ENCODE measurements around the gene IQUB. TPM values are rescaled to one million over a fixed set of nuclear protein-coding genes. Genes with fewer than 3 reads are reported as not detected.

Gene IQUB
- total RNA-seq, 1 experiment from 2014 or later: 0.98 TPM

- no peaks in the 10 kb centered on the region for H3K27me3 ChIP-seq (ENCODE audit: insufficient read depth, low read depth)
- no peak overlapping the region for H2AFZ ChIP-seq
- no peaks in the 10 kb centered on the region for H3K9me3 ChIP-seq (ENCODE audit: insufficient read depth, low read depth)
- no peak for DNase-seq
- no peak overlapping the region for H3K4me3 ChIP-seq
- ChIA-PET CTCF (no interaction called here), POLR2A (ENCODE audit: unreplicated experiment) (no interaction called here)
- H3K4me2 ChIP-seq: no peak overlapping the region
- H3K79me2 ChIP-seq (ENCODE audit: low read depth): no peaks in the 10 kb centered on the region
- intact Hi-C loops (cut with micrococcal nuclease; ENCODE audit: unreplicated experiment): no loop called here
- H3K4me1 ChIP-seq (replicated peaks; ENCODE audit: insufficient read depth): no peaks in the 10 kb centered on the region
- TF ChIP-seq EZH2 (IDR thresholded peaks at IDR 0.05; ENCODE audit: low read depth): no peak
- TF ChIP-seq CTCF (conservative IDR thresholded peaks at IDR 0.05): no peak
- BruUV-seq (replicated peaks): no TSS peak
- no peaks in the 10 kb centered on the region for H3K36me3 ChIP-seq (ENCODE audit: low read depth)
- no peaks in the 10 kb centered on the region for H3F3A ChIP-seq (ENCODE audit: insufficient read depth, low read depth)
- H4K20me1 ChIP-seq (ENCODE audit: insufficient read depth): no peaks in the 10 kb centered on the region
- no peaks in the 10 kb centered on the region for H3K9me2 ChIP-seq (ENCODE audit: insufficient read depth)
- no peak overlapping the region for H3K27ac ChIP-seq
Observed at GRCh38 chr7:123463890-123464289, 70.5 kb downstream of the IQUB start.

GRCh38 chr7:123460616-123461015 is 73.8 kb downstream of the IQUB start:
- Histone ChIP-seq H3K27ac (no peak overlapping the region), H3K9me3 (ENCODE audit: insufficient read depth, low read depth) (no peaks in the 10 kb centered on the region), H3K4me1 (replicated peaks; ENCODE audit: insufficient read depth) (no peaks in the 10 kb centered on the region), H3K27me3 (ENCODE audit: insufficient read depth, low read depth) (no peaks in the 10 kb centered on the region), H3K4me2 (no peak overlapping the region), H3K9me2 (ENCODE audit: insufficient read depth) (no peaks in the 10 kb centered on the region), H2AFZ (no peak overlapping the region), H3K4me3 (no peak overlapping the region), H4K20me1 (ENCODE audit: insufficient read depth) (no peaks in the 10 kb centered on the region), H3F3A (ENCODE audit: insufficient read depth, low read depth) (no peaks in the 10 kb centered on the region), H3K36me3 (ENCODE audit: low read depth) (no peaks in the 10 kb centered on the region), H3K79me2 (ENCODE audit: low read depth) (no peaks in the 10 kb centered on the region)
- TF ChIP-seq CTCF (conservative IDR thresholded peaks at IDR 0.05): no peak
- TF ChIP-seq EZH2 (IDR thresholded peaks at IDR 0.05; ENCODE audit: low read depth): no peak
- DNase-seq: no peak
- no TSS peak for BruUV-seq (replicated peaks)
- ChIA-PET POLR2A (ENCODE audit: unreplicated experiment) (no interaction called here), CTCF (interaction anchor here (0.7 kb wide), 1 partner anchor 34 kb away, joined by 3 read pairs; no protein-coding TSS in a partner anchor)
- intact Hi-C loops (cut with micrococcal nuclease; ENCODE audit: unreplicated experiment): no loop called here

- no peak for DNase-seq
- no TSS peak for BruUV-seq (replicated peaks)
- H4K20me1 ChIP-seq (ENCODE audit: insufficient read depth): no peaks in the 10 kb centered on the region
- H3K9me3 ChIP-seq (ENCODE audit: insufficient read depth, low read depth): 0 out of 2 replicates have a peak, but pooled peaks cover 4% of the 10 kb centered on the region
- H3K9me2 ChIP-seq (ENCODE audit: insufficient read depth): no peaks in the 10 kb centered on the region
- no peaks in the 10 kb centered on the region for H3K79me2 ChIP-seq (ENCODE audit: low read depth)
- H3K4me3 ChIP-seq: no peak overlapping the region
- no peaks in the 10 kb centered on the region for H3K27me3 ChIP-seq (ENCODE audit: insufficient read depth, low read depth)
- intact Hi-C loops (cut with micrococcal nuclease; ENCODE audit: unreplicated experiment): no loop called here
- ChIA-PET CTCF (no interaction called here), POLR2A (ENCODE audit: unreplicated experiment) (interaction anchor here (0.7 kb wide), 1 partner anchor 908 kb away, joined by 12 read pairs; no protein-coding TSS in a partner anchor)
- H3F3A ChIP-seq (ENCODE audit: insufficient read depth, low read depth): no peaks in the 10 kb centered on the region
- H3K4me2 ChIP-seq: no peak overlapping the region
- no peak overlapping the region for H2AFZ ChIP-seq
- TF ChIP-seq CTCF (conservative IDR thresholded peaks at IDR 0.05) (no peak), EZH2 (IDR thresholded peaks at IDR 0.05; ENCODE audit: low read depth) (no peak)
- no peak overlapping the region for H3K27ac ChIP-seq
- no peaks in the 10 kb centered on the region for H3K36me3 ChIP-seq (ENCODE audit: low read depth)
- no peaks in the 10 kb centered on the region for H3K4me1 ChIP-seq (replicated peaks; ENCODE audit: insufficient read depth)
Observed at GRCh38 chr7:123455965-123456470, 78.4 kb downstream of the IQUB start.
